Measurements from ENCODE around the gene NKAIN4. TPM values are rescaled to one million over a fixed set of nuclear protein-coding genes. Genes with fewer than 3 reads are reported as not detected.

The NKAIN4 gene
- total RNA-seq, 2 experiments from 2014 or later: not detected

DNA sequence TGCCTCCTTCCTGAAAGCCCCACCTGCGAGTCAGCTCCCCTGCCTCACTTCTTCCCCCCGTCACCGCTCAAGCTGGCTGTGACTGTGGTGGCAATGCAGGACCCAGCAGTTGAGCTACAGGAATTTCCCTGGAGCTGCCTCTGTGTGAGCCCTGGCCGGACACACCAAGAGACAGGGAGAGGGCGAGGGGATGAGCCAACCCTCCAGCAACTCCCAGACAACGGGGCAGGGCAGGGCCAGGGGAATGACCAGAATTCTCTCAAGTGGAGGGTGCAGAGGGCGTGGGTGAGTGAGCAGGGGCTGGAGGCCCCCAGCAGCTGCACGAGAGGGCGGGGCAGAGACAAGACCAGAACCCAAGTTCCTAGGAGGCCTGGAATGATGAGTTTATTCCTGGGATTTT, 13.4 kb upstream of the NKAIN4 start:
- H3K27ac Mint-ChIP-seq: no peak overlapping the region
- ChIA-PET POLR2A (no interaction called here), CTCF (no interaction called here)
- peaks cover 5% of the 10 kb centered on the region for H3K27me3 Mint-ChIP-seq
- DNase-seq: no peak
- H3K4me3 Mint-ChIP-seq: no peak overlapping the region
- peaks cover 6% of the 10 kb centered on the region for H3K4me1 Mint-ChIP-seq
- no peaks in the 10 kb centered on the region for H3K36me3 Mint-ChIP-seq (ENCODE audit: low read depth)
- H3K9me3 Mint-ChIP-seq: no peaks in the 10 kb centered on the region

DNA sequence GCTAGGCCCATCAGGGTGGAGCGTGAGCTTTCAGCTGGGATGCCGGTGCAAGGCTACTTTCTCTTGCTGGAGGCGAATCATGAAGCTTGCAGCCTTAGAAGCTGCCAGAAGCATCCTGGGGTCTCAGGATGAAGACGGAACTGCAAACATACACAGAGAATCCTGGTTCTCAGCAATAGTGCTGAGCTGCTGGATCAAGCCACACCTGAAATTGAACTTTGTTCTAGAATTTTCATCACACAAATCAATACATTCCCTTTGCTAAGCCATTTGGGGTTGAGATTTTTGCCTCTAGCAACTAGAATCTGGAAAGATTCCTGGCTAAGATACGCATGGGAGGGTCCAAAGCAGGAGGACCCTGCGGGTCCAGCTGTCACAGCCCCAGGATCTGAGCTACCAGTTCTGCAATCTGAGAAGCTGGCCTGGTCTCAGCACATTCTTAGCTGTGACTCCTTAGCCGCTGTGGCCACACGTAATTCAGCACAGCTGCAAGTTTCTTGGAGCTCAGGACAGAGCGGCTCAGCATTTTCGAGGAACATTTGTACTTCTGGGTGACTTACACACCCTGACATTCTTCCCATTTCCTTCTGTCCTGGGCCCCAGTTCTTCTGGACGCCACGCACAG, 11.7 kb upstream of the NKAIN4 start:
- no peaks in the 10 kb centered on the region for H3K9me3 Mint-ChIP-seq
- H3K4me1 Mint-ChIP-seq: peaks cover 3% of the 10 kb centered on the region
- no peak for DNase-seq
- no peak overlapping the region for H3K27ac Mint-ChIP-seq
- CTCF ChIA-PET: no interaction called here
- no peaks in the 10 kb centered on the region for H3K36me3 Mint-ChIP-seq (ENCODE audit: low read depth)
- POLR2A ChIA-PET: no interaction called here
- H3K4me3 Mint-ChIP-seq: no peak overlapping the region
- H3K27me3 Mint-ChIP-seq: peaks cover 9% of the 10 kb centered on the region

DNA sequence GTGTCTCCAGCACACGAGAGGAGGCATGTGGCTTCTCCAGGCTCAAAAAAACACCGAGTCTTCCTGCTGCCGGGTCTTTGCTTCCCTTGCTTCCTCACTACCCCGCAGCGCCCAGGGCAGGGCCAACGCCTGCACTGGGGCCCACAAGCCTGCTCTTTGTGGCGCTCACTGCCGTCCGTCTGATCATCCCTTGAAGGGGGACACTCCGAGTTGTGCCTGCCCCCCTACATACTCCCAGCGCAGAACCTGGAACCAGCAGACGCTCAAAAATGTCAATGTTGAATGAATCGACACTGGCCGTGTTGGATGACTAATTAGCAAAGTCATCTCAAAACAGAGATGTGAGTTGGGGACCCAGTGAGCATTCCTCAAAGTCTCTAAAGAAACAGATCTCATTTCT, 10.3 kb upstream of the NKAIN4 start:
- H3K4me1 Mint-ChIP-seq: peaks cover 3% of the 10 kb centered on the region
- no peaks in the 10 kb centered on the region for H3K36me3 Mint-ChIP-seq (ENCODE audit: low read depth)
- POLR2A ChIA-PET: no interaction called here
- H3K9me3 Mint-ChIP-seq: no peaks in the 10 kb centered on the region
- no peak overlapping the region for H3K4me3 Mint-ChIP-seq
- no peak for DNase-seq
- peaks cover 9% of the 10 kb centered on the region for H3K27me3 Mint-ChIP-seq
- CTCF ChIA-PET: no interaction called here
- no peak overlapping the region for H3K27ac Mint-ChIP-seq

DNA sequence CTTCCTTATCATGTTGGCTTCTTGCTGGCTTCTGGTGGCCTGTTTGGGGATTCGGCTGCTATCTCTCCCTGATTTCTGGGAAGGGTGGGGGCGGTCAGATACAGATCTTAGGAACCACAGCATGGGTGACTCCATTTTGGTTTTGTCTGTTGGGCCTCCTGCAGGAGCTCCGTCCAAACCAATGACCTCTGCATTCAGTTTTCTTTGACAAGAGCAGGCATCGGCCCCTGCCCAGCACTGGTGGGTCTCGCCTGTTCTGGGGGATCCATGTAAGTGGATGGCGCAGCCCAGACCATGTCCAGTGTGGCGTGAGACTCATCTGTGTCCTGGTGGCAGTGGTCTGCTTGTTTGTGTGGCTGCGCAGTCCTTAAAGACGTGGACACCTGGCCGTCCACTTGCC, 9.7 kb upstream of the NKAIN4 start:
- POLR2A ChIA-PET: no interaction called here
- Mint-ChIP-seq H3K27me3 (peaks cover 9% of the 10 kb centered on the region), H3K4me3 (no peak overlapping the region)

DNA sequence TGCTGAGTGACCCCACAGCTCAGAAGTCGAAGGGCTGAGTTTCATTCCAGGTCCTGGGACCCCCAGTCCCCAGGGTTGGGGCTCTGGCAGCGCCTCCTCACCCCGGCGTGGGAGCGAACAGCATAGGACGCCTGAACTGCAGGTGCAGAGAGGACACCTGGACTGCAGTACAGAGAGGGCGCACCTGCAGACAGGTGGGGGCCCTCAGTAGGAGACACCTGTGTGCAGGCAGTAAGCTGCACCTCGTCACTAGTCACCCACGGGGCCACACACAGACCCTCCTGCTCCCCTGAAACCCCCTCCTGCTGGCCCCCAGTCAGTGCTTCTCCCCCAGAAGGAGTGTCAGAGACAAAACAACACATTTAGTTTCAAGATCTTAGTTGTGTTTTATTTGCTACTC, 8.6 kb upstream of the NKAIN4 start:
- H3K4me3 Mint-ChIP-seq: no peak overlapping the region
- POLR2A ChIA-PET: no interaction called here
- H3K9me3 Mint-ChIP-seq: no peaks in the 10 kb centered on the region
- H3K4me1 Mint-ChIP-seq: peaks cover 3% of the 10 kb centered on the region
- CTCF ChIA-PET: no interaction called here
- H3K27ac Mint-ChIP-seq: no peak overlapping the region
- H3K36me3 Mint-ChIP-seq (ENCODE audit: low read depth): no peaks in the 10 kb centered on the region
- no peak for DNase-seq
- H3K27me3 Mint-ChIP-seq: peaks cover 9% of the 10 kb centered on the region

More for the DNA sequence above, 9.7 kb upstream of the NKAIN4 start:
- no peak for DNase-seq
- Mint-ChIP-seq H3K36me3 (ENCODE audit: low read depth) (no peaks in the 10 kb centered on the region), H3K27ac (no peak overlapping the region), H3K4me1 (peaks cover 3% of the 10 kb centered on the region), H3K9me3 (no peaks in the 10 kb centered on the region)
- CTCF ChIA-PET: no interaction called here

DNA sequence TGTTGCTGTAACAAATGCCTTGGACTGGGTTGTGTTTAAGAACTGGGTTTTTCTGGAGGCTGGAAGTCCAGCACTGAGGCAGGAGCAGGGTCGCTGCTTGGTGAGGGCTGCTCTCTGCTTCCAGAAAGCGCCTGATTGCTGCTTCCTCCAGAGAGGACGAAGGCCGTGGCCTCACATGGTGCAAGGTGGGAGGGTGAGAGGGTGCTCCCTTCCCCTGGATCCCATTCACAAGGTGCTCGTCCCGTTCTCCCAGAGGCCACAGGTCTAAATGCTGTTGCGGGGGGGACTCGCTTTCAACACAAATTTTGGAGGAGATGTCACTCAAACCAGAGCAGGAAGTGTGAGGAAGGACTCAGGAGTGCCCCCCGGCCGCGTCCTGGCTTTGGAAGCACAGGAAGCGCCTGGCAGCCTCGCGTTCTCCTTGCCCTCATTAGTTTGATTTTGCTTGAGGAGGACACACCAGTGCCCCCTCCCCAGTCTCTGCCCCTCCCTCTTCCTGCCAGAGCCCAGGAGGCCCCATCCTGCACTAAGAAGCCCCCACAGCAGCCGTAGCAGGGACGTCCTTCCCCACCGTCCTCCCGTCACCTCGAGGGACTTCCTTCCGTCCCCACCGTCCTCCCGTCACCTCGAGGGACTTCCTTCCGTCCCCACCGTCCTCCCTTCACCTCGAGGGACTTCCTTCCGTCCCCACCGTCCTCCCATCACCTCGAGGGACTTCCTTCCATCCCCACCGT, 7.7 kb upstream of the NKAIN4 start:
- POLR2A ChIA-PET: no interaction called here
- no peaks in the 10 kb centered on the region for H3K36me3 Mint-ChIP-seq (ENCODE audit: low read depth)

DNA sequence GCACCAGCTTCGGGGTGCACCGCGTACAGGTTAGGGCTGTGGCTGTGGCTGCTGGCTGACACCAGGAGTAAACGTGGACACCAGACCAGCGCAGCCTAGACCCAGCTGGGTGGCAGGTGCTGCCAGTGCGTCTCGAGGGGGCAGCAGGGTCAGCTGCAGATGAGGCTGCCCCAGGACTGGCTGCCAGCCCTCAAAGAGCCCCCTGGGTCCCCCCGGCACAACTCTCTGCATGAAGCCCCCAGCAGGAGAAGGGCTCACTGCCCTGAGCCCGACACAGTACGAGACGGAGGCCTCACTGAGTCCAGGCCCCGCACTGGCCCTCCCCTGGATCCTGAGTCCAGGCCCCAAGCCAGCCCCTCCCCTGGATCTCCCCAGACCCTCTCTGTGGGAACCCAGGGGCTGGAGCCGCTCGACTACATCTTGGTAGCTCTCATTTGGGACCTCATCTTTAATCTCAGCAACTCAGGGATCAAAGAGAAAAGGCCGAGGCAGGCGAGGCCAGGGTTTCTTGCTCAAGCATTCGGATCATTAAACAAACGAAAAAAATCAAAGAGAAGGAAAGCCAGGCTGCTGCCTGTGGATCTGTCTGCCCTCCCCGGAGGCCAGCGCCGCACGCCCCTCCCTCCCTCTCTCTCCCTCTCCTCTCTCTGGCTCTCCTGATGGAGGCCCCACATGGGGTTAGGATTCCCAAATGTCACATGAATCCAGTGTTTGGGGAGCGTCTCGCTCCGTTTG, 7.0 kb upstream of the NKAIN4 start:
- no peak overlapping the region for H3K4me3 Mint-ChIP-seq
- DNase-seq: no peak
- H3K4me1 Mint-ChIP-seq: peaks cover 3% of the 10 kb centered on the region
- H3K9me3 Mint-ChIP-seq: no peaks in the 10 kb centered on the region
- POLR2A ChIA-PET: no interaction called here
- H3K36me3 Mint-ChIP-seq (ENCODE audit: low read depth): no peaks in the 10 kb centered on the region
- H3K27me3 Mint-ChIP-seq: peaks cover 14% of the 10 kb centered on the region
- H3K27ac Mint-ChIP-seq: no peak overlapping the region
- CTCF ChIA-PET: interaction anchor here (0.9 kb wide), 1 partner anchor 38 kb away, joined by 3 read pairs; no protein-coding TSS in a partner anchor

More for the DNA sequence above, 7.7 kb upstream of the NKAIN4 start:
- CTCF ChIA-PET: no interaction called here
- no peak for DNase-seq
- Mint-ChIP-seq H3K4me3 (no peak overlapping the region), H3K4me1 (peaks cover 3% of the 10 kb centered on the region), H3K9me3 (no peaks in the 10 kb centered on the region), H3K27ac (no peak overlapping the region), H3K27me3 (peaks cover 8% of the 10 kb centered on the region)

DNA sequence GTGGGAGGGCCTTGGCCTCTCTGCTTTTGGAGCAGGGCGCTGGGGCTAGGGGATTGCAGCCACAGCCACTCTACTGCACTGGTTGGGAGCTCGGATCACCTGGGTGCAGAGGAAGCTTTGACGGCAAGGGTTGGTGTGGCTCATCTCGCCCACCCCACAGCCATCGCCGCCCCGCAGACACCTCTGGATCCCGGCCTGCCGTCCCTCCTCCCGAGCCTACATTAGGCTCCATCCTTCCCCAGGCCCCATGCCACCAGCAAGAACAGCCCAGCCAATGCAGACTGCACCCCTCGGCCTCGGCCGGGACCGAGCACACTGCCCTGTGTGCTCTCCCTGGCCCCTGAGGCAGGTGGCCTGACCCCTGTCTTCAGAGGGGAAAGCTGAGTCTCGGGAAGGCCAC, 6.3 kb upstream of the NKAIN4 start:
- Mint-ChIP-seq H3K4me1 (peaks cover 3% of the 10 kb centered on the region), H3K27me3 (peaks cover 18% of the 10 kb centered on the region), H3K4me3 (no peak overlapping the region), H3K9me3 (no peaks in the 10 kb centered on the region), H3K27ac (no peak overlapping the region), H3K36me3 (ENCODE audit: low read depth) (no peaks in the 10 kb centered on the region)
- POLR2A ChIA-PET: no interaction called here
- no peak for DNase-seq
- CTCF ChIA-PET: interaction anchor here (0.9 kb wide), 1 partner anchor 37 kb away, joined by 3 read pairs; no protein-coding TSS in a partner anchor

DNA sequence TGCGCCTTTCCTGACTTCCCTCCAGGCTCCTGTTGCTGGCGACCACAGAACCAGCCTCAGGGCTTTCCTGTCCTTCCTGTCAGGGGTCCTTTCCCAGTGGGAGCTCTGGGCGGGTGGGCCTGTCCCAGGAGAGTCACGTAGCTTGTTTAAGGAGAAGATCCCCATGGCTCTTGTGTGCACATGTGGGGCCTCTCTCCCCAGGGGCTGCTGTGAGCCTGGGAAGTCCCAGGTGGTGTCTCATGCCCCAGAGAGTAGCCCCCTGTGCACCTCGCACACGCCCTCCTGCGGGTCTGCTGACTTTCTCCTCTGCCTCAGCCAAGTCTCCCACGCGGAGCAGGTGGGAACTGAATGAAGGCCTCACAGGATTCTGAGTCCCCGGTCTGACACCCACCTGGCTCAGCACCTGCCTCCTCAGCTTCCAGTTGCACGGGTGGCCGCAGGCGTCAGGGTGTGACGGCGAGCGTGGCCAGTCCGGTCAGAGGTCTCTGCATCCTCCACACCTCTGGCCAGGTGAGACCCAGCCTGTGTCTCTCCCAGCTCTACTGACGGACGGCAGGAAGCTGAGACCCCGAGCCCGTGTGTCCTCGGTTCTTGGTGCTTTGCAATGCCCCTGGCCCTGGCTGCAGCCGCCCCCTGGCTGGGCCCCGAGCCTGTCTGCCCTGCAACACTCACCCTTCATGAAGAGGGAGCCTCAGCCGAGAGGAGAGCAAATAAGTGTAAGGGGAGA, 5.6 kb upstream of the NKAIN4 start:
- CTCF ChIA-PET: no interaction called here
- H3K27ac Mint-ChIP-seq: no peak overlapping the region
- POLR2A ChIA-PET: no interaction called here
- H3K27me3 Mint-ChIP-seq: peaks cover 25% of the 10 kb centered on the region
- H3K9me3 Mint-ChIP-seq: no peaks in the 10 kb centered on the region
- no peak overlapping the region for H3K4me3 Mint-ChIP-seq
- no peak for DNase-seq
- H3K36me3 Mint-ChIP-seq (ENCODE audit: low read depth): no peaks in the 10 kb centered on the region
- peaks cover 3% of the 10 kb centered on the region for H3K4me1 Mint-ChIP-seq

DNA sequence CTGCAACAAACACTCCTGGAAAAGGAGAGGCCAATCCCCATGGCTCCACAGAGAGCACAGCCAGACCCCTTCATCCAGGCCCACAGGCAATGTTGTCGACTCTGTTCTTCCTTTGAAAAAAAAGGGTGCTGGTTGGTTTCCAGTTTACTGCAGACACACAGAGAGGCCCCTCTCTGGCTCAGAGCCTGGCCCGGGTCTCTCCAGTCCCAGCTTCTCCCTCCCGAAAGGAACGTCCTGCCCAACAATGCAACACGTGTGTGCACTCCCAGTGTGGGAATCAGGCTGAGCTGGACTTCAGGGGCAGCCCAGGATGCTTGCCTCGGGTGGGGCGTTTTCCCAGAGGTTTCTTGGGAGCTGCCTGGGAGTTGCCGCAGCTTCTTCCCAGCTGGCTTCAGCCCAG, 4.5 kb upstream of the NKAIN4 start:
- H3K4me3 Mint-ChIP-seq: no peak overlapping the region
- ChIA-PET POLR2A (no interaction called here), CTCF (no interaction called here)
- peaks cover 25% of the 10 kb centered on the region for H3K27me3 Mint-ChIP-seq
- H3K9me3 Mint-ChIP-seq: no peaks in the 10 kb centered on the region
- no peak overlapping the region for H3K27ac Mint-ChIP-seq
- no peak for DNase-seq
- peaks cover 3% of the 10 kb centered on the region for H3K4me1 Mint-ChIP-seq
- H3K36me3 Mint-ChIP-seq (ENCODE audit: low read depth): no peaks in the 10 kb centered on the region

DNA sequence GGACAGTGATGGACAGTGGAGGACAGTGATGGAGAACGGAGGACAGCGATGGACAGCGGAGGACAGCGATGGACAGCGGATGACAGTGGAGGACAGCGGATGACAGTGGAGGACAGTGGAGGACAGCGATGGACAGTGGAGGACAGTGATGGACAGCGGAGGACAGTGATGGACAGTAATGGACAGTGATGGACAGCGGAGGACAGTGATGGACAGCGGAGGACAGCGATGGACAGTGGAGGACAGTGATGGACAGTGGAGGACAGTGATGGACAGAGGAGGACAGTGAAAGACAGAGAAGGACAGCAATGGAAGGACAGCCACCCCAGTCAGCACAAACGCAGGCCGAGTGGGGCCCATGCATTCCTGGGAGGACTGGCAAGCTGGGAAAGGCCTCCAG, 3.4 kb upstream of the NKAIN4 start:
- Mint-ChIP-seq H3K27ac (no peak overlapping the region), H3K36me3 (ENCODE audit: low read depth) (no peaks in the 10 kb centered on the region), H3K27me3 (peaks cover 31% of the 10 kb centered on the region), H3K9me3 (no peaks in the 10 kb centered on the region), H3K4me3 (no peak overlapping the region), H3K4me1 (peaks cover 6% of the 10 kb centered on the region)
- POLR2A ChIA-PET: no interaction called here
- DNase-seq: no peak
- CTCF ChIA-PET: no interaction called here

DNA sequence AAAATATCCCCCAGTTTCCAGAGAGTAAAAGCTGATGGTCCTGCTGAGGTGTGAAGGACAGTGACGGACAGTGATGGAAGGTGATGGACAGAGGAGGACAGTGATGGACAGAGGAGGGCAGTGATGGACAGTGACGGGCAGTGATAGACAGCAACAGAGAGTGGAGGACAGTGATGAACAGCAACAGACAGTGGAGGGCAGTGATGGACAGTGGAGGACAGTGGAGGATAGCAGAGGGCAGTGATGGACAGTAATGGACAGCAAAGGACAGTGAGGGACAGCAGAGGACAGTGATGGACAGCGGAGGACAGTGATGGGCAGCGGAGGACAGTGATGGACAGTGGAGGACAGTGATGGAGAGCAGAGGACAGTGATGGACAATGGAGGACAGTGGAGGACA, 2.7 kb upstream of the NKAIN4 start:
- Mint-ChIP-seq H3K27ac (no peak overlapping the region), H3K9me3 (no peaks in the 10 kb centered on the region), H3K4me3 (no peak overlapping the region), H3K27me3 (peaks cover 36% of the 10 kb centered on the region), H3K4me1 (peaks cover 4% of the 10 kb centered on the region), H3K36me3 (ENCODE audit: low read depth) (no peaks in the 10 kb centered on the region)
- no peak for DNase-seq
- ChIA-PET POLR2A (no interaction called here), CTCF (interaction anchor here (1.5 kb wide), 1 partner anchor 33 kb away, joined by 5 read pairs; no protein-coding TSS in a partner anchor)
